AG10803 (cell line): ENCODE results near the gene PTK7.
"Not testable (repeated sequence)": the region's sequence is repeated elsewhere in the genome, so short reads cannot be mapped to it uniquely, and the experiment has no call there.

ENCODE experiments used
- DNase-seq: peaks from one replicate; pipeline ENCODE4 v3.0.0; 2010; ENCODE audit warnings: low read depth
- H3K4me3 ChIP-seq: 2 replicates; pipeline ENCODE4 v1.5.1; 2011; ENCODE audit warnings: mild to moderate bottlenecking, low read length, control low read depth
- CTCF ChIP-seq: conservative IDR thresholded peaks from 2 replicates; pipeline ENCODE4 v1.5.1; 2011; ENCODE audit warnings: mild to moderate bottlenecking, low read length, control low read depth, inconsistent platforms

Gene PTK7

GRCh38 chr6:43035495-43036194, 40.5 kb upstream of the PTK7 start:
- no peak for DNase-seq
- TF ChIP-seq CTCF: no peak
- no peak overlapping the region for H3K4me3 ChIP-seq

GRCh38 chr6:43036712-43037111, 39.4 kb upstream of the PTK7 start:
- TF ChIP-seq CTCF: no peak
- DNase-seq: no peak
- no peak overlapping the region for H3K4me3 ChIP-seq

GRCh38 chr6:43037197-43037596, 38.9 kb upstream of the PTK7 start:
- H3K4me3 ChIP-seq: no peak overlapping the region
- no peak for TF ChIP-seq CTCF
- no peak for DNase-seq

GRCh38 chr6:43037706-43038105, 38.4 kb upstream of the PTK7 start:
- TF ChIP-seq CTCF: no peak
- no peak for DNase-seq
- no peak overlapping the region for H3K4me3 ChIP-seq

- no peak for DNase-seq
- TF ChIP-seq CTCF: no peak
- H3K4me3 ChIP-seq: no peak overlapping the region
Measured at GRCh38 chr6:43038727-43039126, 37.4 kb upstream of the PTK7 start.

- TF ChIP-seq CTCF: no peak
- H3K4me3 ChIP-seq: no peak overlapping the region
- DNase-seq: no peak
Measured at GRCh38 chr6:43040542-43041257, 35.4 kb upstream of the PTK7 start.

- H3K4me3 ChIP-seq: not testable (repeated sequence)
Measured at GRCh38 chr6:43041475-43041874, 34.6 kb upstream of the PTK7 start.

More at GRCh38 chr6:43041475-43041874, 34.6 kb upstream of the PTK7 start:
- not testable (repeated sequence) for DNase-seq
